Inflammatory macrophage (primary cell): ENCODE data around the gene FAM13A.
A peak's percentile ranks its signal among the peaks of the same experiment; 100 is the strongest.

Source experiments
- DNase-seq, 2 donors: peaks; one replicate each; pipeline ENCODE4 v3.0.0-alpha.2; 2020 to 2022

The FAM13A gene

DNA sequence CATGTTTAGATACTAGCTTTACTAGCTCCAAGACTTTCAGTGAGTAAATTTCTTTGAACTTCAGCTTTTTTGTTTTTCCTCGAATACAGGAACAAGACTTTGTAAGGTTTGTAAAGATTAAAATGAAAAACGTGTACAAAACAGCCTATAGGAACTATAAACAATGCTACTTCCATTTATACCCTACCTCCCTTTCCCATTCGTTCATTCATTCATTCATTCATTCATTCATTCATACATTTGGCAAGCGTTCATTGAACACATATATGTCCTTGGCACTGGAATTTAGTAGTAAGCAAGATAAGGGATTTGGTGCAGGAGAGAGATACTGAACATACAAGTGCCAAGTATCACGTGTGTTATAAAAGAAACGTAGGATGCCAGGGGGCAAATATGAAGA, 293.9 kb downstream of the FAM13A start:
- DNase-seq: no peak

DNA sequence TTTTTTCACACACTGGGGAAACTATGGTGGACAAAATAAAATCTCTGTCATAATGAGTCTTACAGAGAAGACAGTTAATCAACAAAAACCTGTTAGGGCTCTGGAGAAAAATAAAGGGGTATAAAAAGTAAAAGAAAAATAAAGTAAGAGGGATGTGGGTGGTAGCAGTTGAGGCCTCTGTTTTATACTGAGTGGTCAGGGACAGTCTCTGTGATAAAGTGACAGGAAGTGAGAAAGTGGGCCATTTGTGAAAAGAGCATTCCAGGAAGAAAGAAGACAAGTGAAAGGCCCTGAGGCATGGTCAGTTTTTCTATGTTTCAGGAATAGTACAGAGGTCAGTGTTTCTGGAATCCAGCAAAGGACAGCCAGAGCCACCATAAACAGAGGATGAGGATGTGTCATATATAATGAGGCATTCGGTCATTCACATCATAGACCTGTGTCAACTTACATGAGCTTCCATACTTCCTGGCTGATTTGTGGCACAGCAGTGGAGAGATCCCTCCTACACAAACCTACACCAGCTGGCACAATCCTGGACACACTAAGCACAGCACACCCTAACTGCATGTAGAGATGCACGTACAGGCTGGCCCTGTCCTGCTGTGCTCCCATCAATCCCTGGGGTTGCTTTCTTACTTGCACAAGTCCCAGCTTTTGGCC, 295.0 kb downstream of the FAM13A start:
- DNase-seq: no peak

DNA sequence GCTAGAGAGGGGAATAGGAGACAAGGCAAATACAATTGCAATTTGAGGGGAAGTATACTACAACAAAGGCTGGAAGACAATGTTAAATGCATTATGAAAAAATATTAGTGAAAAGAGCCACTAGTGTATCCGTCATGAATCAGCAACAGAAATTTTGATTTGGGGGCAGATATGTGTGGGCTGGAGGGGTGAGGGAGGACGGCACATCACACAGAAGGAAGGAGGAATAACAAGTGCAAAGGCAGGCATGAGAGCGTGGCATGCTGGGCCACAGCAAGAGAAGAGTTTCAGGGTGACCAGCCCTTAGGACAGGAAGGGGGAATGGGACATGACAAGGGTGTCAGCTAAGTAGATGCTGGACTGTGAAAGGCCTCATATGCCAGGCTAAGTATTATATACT, 295.6 kb downstream of the FAM13A start:
- no peak for DNase-seq

DNA sequence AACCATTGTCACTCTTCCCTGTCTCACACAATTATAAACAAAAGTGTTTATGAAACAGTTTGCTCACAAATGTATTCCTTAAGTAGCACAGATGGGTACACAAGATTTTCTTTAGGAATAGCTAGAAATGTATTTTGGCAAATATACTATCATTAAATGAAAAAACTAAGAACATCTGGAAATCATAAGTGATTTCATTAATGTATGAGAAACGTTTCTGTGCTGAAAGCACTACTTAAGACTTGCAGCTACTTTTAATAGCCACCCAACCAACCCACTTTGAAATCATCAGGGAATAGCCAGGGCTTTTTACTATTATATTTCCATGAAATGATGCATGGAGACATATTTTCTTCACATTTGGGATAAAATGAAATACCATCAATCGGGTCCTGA, 297.1 kb downstream of the FAM13A start:
- DNase-seq: no peak

DNA sequence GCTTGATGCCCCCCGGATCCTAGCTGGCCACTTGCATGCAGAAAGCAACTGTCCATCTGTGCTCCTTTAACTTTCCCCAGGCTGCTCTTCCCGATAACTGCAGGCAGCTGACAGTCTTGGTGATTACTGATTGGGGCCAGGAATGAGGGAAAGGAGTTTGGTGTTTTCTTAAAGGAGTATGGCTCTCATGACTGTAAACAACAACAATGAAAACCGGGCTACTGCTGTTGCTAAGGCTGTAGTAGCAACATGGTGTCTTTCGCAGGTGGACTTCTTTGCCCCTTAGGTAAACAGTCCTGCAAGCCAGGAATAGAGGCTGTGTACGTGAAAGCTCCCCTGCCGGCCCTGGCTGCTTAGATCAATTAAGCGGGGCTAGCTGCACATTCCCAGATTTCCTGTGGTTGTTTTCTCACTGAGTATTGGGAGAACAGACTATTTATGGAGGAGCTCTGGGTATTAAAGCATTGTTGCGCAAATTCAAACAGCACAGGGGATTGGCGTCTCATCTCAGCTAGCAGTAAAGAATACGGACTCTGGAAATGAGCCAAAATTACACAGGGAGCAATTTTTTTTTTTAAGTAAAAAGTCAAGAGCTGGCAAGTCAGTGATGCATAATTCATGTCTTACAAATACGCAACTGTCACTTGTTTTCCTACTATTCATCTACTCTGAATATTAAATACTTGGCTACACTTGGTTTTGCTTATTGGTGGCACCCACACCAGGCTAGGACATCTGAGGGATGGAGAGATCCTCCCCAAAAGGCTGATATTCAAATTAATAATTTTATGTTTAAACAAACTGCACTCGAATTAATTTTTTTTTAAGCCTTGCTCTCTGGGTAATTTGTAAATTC, 297.7 kb downstream of the FAM13A start:
- DNase-seq: no peak

DNA sequence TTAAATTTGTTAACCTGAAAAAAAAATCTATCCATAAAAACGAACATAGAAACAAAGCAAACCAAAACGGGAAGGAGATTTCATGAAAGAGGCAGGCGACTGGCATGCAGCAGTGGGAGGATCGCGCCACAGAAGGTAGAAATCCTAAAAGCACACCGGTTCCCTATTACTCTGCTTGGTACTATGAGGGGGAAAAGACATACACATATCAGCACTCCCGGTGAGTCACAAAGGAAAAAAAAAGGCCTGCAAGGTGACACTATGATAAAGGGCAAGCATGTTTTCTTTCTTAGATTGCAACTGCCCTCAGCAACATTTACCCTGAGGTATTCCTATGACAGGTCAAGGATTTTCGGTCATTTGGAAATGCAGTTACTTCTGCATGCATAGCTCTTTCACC, 298.7 kb downstream of the FAM13A start:
- DNase-seq: no peak

DNA sequence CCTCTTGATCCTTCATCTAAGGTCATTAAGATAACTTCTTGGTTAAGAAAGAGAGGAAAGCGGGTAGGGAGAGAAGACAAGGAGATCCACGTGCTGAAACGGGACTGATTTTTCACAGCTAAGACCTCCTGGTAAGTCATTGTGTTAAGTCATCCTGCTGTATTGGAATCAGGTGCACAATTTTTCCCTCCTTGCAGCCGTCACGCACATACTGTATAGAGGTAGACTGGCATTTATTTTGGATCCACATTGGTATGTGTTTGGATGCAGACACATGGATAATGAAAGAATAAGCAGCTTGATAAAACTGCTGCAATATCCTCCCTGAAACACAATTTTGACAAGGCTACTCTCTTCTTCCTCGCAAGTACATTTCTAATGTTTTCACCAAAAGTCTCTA, 299.2 kb downstream of the FAM13A start:
- no peak for DNase-seq

DNA sequence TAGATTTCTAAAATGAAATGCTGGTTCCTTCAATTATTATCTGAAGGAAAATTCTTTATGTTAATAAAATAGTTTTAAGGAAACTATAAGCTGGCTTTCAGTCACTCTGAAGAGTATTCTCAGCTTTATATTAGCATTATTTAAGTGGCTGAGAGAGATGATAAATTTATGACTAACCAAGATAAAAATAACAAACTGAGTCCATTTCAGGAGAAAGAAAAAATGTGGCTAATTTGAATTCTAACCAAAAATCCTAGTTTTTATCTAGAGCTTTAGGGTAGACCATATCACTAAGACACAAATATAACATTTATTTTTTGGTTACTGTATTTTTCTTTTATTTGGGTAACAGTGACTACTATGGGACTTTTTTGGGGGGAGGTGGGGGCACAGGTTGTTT, 299.9 kb downstream of the FAM13A start:
- DNase-seq: no peak

DNA sequence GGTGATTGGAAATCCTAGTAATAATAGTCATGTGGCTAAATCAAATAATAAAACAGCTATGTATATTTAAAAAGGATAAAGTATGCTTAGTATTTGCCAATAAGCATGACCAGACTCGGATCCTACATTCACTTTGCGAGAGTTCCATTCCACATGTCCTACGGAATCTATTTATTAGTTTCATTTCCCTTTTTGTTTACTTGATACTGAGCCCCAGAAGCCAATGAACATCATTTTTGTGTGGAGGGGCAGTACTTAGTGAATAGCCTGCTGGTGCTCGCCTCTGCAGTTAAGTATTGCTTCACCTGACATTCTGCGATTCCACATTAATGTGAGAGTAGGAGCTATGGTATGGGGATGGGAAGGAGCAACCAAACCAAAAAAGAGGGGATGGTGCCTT, 300.8 kb downstream of the FAM13A start:
- DNase-seq: peak in 1 of 2 donors; percentile 12

DNA sequence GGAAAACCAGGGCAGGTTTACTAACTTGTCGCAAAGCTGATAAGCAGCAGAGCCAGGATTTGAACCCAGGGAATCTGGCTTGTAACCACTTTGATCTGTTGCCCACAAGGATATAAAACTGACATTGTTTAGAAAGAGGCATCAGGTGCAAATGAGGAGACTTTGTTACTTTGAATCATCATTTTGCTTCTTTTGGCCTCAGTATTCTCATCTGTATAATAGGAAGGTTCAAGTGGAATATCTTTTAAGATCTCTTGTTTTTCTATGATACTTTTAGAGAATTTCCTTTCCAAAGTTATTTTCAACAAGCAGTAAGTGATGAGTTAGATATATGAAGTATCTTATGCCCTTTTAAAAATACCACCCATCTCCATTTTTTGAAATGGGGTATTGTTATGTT, 301.5 kb downstream of the FAM13A start:
- DNase-seq: no peak

DNA sequence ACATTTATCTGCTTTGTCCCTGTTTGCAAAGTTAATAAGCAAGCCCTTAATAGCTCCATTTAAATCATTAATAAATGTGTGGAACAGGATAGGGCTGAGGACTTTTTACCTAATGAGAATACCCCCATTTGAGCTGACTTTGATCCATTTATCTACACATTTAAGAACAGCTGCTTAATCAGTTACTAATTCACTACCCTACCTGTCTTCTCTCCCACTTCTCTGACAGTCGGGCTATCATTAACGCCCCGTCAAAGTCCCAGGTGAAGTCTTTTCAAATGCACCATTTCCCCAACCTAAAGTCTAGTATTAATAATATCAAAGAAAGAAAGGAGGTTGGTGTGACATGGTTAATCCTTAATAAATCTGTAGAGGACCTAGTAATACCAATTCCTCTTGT, 302.2 kb downstream of the FAM13A start:
- no peak for DNase-seq

DNA sequence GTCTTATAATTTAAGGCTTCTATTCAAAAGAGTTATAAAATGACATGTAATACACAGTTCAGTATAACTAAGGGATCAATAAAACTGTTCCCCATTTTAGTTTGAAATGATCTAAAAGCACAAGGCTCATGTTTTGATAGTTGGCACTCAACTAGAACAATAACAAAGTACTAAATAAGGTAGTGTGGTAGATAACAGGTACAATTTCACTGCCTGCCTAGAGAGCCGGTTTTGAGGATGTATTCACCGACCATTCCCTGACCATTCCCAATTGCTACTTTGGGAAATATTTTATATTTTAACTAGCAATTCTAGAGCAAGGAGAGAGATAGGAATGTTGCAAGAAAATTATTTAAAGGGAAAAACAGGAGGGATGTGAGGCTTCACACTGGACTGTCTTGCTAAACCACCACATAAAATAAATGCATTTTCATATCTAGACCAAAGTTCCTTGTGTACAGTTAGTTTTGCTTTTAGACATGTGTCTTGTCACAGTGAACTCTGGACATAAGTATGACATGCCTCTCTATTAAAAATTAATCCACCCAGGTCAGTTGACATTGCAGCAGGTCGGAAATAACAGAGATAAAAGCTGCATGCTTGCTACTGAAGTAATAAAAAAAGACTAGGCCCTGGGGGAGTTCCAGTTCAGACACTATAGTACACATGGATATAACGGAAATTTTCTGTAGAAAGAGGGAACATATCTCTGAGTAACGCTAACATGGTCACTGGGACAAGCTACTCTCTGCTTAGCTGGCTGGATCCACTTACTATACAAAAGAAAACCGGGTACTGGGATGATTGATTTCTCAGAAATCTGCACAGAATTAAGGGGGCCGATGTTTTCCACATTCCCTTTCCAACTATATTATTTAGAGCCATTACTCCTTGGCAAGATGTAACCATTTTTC, 303.1 kb downstream of the FAM13A start:
- DNase-seq: no peak

DNA sequence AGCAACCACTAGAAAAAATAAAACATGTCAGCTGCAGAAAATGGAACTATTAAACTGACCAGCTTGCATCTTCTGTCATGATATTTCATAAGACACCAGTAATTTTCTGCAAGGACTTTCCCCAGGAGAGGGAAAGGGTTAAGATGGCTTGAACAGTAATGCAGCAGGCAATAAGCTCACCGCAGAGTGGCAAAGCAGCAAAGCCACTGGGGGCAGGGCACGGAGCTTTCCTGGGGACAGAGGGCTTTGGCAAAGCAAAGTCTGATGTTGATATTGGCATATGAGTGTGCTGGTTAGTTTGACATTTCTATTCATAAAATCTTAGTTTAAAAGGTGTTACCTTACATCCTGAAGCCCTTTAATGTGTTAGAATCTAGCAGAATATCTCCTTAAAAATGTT, 304.2 kb downstream of the FAM13A start:
- no peak for DNase-seq

DNA sequence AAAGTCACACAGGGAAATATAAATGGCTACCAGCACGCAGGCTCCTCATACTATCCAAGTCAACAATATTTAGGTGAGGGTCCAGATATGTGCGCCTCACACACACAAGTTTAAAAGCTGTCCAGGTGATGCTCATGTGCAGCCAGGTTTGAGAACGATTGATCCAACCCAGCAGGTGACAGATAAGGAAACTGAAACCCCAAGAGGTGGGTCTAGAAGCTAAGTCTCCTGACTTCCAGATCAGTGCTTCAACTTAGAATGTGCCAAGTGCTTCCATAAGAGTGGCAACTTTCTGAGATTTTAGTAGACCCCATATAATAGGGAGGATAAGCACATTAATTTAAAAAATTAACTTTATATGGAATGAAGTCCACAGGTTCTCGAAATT, 304.9 kb downstream of the FAM13A start:
- no peak for DNase-seq

DNA sequence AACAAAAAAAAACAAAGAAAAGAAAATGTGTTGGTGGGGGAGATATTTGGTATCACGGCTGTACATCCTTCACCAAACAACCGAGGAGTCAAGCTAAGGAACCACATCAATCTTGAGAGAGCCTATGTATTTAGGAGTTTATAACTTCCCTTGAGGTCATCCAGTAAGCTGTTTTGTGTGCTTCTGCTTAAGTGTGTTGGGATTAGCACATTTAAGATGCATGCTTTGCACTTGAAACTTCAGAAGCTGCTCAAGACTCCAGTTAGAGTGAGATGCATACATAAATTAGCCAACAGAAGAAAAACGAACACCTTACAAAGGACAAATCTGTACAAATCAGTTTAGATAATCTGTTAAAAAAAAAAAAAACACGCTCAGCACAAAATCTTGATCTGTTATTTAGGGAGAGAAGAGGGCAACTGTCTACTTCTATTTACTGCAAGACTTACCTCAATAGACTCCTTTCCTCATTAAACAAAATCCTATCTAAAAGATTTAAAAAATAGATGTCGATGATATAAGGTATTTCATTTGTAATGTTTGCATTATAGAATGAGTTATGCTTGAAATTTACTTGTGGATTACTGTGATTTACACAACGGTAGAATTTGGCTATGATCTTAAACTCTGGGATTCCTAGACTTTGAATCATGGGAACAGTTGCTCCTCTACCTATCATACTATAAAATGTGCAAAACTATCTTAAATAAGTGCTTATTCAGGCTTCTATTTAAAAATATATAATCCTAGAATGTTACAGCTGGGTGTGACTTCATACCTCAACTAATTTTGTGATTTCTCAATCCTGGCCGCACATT, 305.5 kb downstream of the FAM13A start:
- no peak for DNase-seq

DNA sequence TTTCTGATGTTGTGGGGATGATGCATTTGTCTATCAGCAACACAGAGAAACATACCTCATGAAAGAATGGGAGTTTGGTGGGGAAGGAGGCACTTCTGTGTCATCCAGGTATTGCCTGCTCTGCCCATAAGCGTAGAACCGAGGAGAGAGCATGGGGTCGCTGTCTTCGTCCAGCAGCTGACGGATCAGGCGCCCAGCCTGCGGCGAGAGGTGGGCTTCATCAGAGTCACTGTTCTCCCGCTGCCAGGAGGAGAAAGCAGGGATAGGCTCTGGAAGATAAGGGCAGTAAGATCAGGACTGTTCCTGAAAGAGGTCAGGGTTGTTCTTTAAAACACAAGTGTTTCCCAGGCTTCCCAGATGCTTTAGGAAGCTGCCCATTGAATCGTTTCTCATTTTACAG, 306.6 kb downstream of the FAM13A start:
- DNase-seq: no peak

DNA sequence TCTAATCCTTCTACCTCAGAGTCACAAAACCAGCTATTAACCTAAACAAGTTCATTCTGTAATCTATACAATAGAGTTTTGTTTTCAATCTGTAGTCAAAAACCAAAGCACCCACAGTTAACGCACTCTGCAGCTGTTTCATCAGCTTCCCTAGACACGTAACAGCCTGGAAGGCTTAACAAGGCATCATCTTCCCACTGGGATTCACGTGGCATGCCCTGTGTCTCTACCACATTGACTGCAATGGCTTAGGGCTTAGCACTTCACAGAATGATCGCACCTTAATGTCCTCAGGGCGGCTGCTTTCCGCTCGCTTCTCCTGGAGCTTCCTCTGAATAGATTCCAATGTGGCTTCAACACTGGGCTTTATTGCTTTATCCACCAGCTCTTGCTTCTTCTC, 309.6 kb downstream of the FAM13A start:
- DNase-seq: no peak

DNA sequence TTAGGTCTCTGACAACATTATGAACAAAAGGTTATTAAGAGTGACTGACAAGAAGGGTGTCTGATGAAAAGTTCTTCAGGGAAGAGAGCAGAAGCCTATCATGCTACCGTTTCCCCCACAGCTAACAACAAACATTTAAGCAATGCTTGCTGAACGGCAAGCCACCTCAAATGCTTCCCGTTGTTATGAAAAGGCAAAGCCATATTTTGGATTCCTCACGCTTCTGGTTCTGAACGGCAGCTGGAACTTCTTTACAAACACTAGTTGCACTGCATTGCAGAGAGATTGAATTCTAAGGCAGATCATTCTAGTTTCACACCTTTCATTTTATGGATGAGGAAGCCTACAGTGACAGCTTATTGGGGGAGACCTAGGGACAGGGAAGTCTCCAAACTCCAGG, 310.8 kb downstream of the FAM13A start:
- no peak for DNase-seq

DNA sequence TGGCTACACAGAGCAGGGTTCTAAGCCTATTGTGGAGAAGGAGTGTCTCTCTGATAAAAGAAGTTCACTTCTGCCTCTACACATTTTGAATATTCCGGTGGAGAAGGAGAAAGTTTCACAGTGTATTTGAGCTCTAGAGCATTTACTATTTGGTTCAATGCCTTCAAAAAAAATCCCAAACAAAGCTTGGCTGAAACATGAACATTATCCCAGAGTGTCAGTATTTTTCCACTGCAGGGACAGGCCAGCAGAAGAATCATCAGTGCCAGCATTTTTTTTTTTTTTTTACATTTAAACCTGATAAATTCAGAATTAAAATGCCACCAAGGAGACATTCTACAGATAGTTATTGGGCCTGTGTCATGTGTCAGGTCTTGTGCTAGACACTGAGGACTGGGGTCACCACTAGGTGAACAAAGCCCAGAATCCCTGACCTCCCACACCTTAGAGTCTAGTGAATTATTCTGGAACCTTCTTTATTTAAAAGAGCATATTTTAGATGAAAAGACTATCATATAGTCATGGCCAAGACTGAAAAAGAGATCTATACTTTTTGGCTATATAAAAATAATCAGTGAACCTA, 311.3 kb downstream of the FAM13A start:
- DNase-seq: no peak

DNA sequence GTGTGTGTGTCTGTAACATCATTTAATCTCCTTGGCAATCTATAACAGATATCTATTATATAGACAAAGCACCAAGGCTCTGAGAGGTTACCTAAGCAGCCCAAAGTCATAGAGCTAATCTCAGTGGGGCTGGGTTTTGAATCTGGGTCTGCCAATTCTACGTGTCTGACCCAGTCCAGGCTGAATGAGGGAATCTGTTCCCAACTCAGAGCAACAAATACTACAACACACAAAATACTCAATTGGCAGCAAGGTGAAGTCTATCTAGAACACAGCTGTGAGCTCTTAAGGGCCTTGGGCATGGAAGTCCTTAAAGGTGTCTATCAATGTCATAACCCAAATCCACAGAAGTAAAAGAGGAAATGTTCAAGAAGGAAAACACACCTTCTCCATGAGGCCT, 311.8 kb downstream of the FAM13A start:
- DNase-seq: no peak

DNA sequence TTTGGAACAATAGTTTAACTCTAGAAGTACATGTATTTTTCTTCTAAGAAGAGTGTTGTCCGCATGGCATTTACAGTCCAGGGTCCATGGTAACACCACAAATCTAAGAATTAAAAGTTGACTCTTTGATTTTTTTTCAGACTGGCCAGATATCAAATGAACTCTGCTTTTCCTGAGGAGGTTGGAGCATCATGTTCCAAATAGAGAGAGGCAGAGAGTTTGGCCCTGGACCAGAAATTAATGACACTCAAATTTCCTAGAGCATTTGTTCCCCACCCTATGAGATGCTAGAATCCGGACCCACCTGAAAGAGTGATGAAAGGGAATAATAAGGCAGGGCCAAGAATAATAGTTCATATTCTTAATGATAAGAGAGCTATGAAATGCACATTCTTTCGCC, 312.4 kb downstream of the FAM13A start:
- DNase-seq: no peak

DNA sequence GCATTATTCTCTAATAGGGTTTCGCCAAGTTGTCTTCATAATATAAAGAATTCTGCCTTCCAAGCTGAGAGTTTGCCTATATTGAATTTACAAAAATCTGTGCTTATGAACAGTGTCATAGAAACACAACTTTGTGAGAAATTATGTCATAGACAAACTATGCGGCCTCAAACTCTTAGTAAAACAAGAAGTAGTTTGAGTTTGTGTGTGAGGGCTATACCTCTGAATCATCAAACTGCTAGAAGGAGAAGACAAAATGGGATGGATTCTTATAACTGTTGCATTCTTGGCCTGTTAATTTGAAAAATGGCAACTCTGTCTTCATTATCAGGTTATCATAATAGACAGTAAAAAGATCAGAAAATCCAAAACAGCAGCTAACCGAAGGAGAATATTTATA, 313.3 kb downstream of the FAM13A start:
- DNase-seq: no peak
